Stimulated activated CD8-positive, alpha-beta memory T cell treated with anti-CD3 and anti-CD28 coated beads, Interleukin-7, amount 100 ng/mL, for 24 hours (primary cell): ENCODE data around the gene BRICD5.
"Not testable (repeated sequence)": the region's sequence is repeated elsewhere in the genome, so short reads cannot be mapped to it uniquely, and the experiment has no call there.

Experiments
- DNase-seq: peaks from one replicate; pipeline ENCODE4 v3.0.0-alpha.2; 2020; ENCODE audit warnings: low read depth

The BRICD5 gene

GRCh38 chr16:2210386-2211365 is at the start of gene BRICD5:
TSS of gene BRICD5 (minus strand) at chr16:2210863. CDS start at chr16:2210833, 30 bp downstream.
- DNase-seq: no peak

- no peak for DNase-seq
Measured at GRCh38 chr16:2260250-2260649, 49.6 kb upstream of the BRICD5 start.

- not testable (repeated sequence) for DNase-seq
Measured at GRCh38 chr16:2258530-2258929, 47.9 kb upstream of the BRICD5 start.

GRCh38 chr16:2257726-2258125 is 47.1 kb upstream of the BRICD5 start:
- no peak for DNase-seq

GRCh38 chr16:2256531-2257140 is 46.0 kb upstream of the BRICD5 start:
- DNase-seq: no peak

GRCh38 chr16:2253293-2253692 is 42.6 kb upstream of the BRICD5 start:
- no peak for DNase-seq

- DNase-seq: no peak
Measured at GRCh38 chr16:2252806-2253148, 42.1 kb upstream of the BRICD5 start.

- peak; percentile 56 for DNase-seq
Measured at GRCh38 chr16:2251296-2252111, 40.8 kb upstream of the BRICD5 start, which contains the start of gene ECI1. TSS of gene ECI1 (minus strand) at chr16:2251587. CDS start at chr16:2251566, 21 bp downstream.

GRCh38 chr16:2250652-2251295 is 40.1 kb upstream of the BRICD5 start:
- peak; percentile 18 for DNase-seq

- no peak for DNase-seq
Measured at GRCh38 chr16:2246301-2246885, 35.7 kb upstream of the BRICD5 start.

- no peak for DNase-seq
Measured at GRCh38 chr16:2244926-2245795, 34.5 kb upstream of the BRICD5 start.

- no peak for DNase-seq
Measured at GRCh38 chr16:2244301-2244700, 33.6 kb upstream of the BRICD5 start.

- no peak for DNase-seq
Measured at GRCh38 chr16:2243781-2244180, 33.1 kb upstream of the BRICD5 start.

GRCh38 chr16:2243031-2243528 is 32.4 kb upstream of the BRICD5 start:
- no peak for DNase-seq

GRCh38 chr16:2242598-2242997 is 31.9 kb upstream of the BRICD5 start:
- DNase-seq: no peak

- not testable (repeated sequence) for DNase-seq
Measured at GRCh38 chr16:2240331-2240730, 29.7 kb upstream of the BRICD5 start.

GRCh38 chr16:2238838-2239675 is 28.4 kb upstream of the BRICD5 start:
- no peak for DNase-seq

GRCh38 chr16:2238150-2238837 is 27.6 kb upstream of the BRICD5 start:
- DNase-seq: no peak
